Gastroesophageal sphincter (tissue), 3 donors: ENCODE results near the gene FNDC10.

Source experiments
- CTCF ChIP-seq, 4 experiments: fragments of 200-600 bp in 2 of 4; fragments of 450-650 bp in 2 of 4; sonication (generic) in 1 of 4; IDR thresholded peaks; one replicate each; pipeline ENCODE4 v1.5.1; 2017 to 2019; ENCODE audit warnings: antibody characterized with exemption in 4 of 4, mild to moderate bottlenecking in 2 of 4, moderate library complexity in 2 of 4
- POLR2AphosphoS5 ChIP-seq: sonication (generic); formaldehyde crosslinking; IDR thresholded peaks from one replicate; pipeline ENCODE4 v1.6.1; 2017; ENCODE audit warnings: antibody characterized with exemption

- no peak for TF ChIP-seq POLR2AphosphoS5
- TF ChIP-seq CTCF (IDR thresholded peaks at IDR 0.05): no peak
These were observed 41.3 kb downstream of the FNDC10 start for GRCh38 chr1:1558591-1558990.
